Stimulated activated CD8-positive, alpha-beta memory T cell treated with anti-CD3 and anti-CD28 coated beads, Interleukin-15, amount 100 ng/mL, for 48 hours (primary cell): ENCODE data around the gene GSPT1.
"Not testable (repeated sequence)": the region's sequence is repeated elsewhere in the genome, so short reads cannot be mapped to it uniquely, and the experiment has no call there.

Source experiments
- DNase-seq, 2 donors: peaks; one replicate each; pipeline ENCODE4 v3.0.0-alpha.2; 2020; ENCODE audit warnings: low read depth in 2 of 2

Gene GSPT1

DNA sequence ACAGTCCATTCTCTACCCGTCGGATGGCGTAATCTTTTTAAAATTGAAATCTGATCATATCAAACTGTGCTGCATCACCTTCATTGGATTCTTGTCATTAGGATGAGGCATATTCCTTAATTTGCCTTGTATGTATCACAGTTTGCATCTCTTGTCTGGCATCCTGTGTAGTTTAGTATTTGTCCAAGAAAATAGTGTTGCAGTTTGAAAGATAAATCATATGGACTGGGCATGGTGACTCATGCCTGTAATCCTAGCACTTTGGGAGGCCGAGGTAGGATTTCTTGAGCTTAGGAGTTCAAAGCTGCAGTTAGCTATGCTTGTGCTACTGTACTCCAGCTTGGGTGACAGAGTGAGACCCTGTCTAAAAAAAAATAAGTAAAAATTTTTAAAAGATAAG lies 58.6 kb downstream of the GSPT1 start:
- DNase-seq: no peak

DNA sequence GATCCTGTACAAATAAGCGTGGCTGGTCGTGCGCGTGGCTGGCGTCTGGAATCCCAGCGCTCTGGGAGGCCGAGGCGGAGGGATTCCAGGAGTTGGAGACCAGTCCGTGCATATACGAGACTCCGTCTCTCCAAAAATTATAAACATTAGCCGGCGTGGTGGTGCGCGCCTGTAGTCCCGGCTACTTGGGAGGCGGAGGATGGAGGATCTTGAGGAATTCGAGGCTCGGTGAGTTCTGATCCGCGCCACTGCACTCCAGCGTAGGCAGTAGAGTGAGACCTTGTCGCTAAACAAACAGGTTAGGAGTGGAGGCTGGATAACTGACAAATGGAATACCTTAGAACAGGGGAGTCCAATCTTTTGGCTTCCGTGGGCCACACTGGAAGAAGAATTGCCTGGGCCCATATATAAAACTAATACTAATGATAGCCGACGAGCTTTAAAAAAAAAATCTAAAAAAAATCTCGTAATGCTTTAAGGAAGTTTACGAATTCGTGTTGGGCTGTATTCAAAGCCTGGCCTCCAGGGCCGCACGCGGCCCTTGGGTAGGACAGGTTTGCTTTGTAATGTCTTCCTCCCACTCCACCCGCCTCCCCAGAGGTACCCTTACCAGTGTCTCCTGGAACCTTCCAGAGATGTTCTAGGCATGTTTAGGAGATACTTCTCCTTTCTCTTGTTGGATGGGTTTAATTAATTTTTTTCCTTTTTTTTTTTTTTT lies 63.5 kb downstream of the GSPT1 start:
- DNase-seq: no peak

DNA sequence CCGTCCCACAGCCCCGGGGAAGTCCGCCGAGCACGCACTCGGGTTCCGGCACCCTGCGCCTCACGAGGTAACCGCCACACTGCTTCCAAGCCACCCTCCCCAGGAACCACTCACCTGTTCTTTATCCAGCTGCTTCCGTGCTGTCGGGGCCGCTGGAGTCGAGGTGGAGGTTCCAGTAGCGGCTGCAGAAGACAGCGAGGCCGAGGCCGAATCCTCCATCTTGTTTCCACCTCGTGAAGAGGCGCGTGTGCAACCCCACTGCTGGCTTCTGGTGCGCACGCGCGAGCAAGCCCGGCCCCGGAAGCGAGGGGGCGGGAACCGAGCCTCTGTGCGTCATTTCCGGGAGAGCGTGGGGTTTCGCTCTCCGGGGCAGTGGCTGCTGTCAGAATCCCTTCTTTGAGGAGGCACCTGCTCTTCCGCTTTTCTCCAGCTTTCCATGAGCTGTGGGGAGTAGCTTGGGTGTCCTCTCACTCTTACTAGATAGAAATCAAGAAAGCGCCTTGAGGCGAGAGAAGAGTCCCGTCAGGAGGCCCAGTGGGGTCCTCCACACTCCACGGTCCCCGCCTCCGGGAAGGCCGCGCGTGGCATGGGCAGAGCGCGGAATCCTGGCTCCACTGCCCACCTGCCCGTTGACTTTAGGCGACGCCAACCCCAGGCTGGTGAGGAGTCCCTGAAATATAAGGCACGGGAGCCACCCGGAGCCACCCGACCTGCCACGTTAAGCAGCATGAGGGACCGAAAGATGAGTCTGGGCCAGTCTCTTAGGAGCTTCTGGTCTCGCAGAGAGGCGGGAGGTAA lies 64.3 kb downstream of the GSPT1 start, which contains the start of gene RSL1D1:
Gene RSL1D1, minus strand, starts transcription at position 249 of the 798 bp plus-strand sequence. Its CDS starts 30 bp downstream, at position 219.
- peak; percentile 86 to 90 for DNase-seq

DNA sequence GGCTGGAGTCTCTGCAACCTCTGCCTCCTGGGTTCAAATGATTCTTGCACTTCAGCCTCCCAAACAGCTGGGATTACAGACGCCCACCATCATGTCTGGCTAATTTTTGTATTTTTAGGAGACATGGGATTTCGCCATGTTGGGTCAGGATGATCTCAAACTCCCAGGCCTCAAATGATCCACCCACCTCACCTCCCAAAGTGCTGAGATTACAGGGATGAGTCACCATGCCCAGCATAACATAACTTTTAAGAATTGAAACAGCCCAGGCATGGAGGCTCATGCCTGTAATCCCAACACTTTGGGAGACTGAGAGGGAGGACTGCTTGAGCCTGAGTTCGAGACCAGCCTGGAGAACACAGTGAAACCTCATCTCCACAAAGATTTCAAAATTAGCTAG lies 66.9 kb downstream of the GSPT1 start:
- DNase-seq: no peak

DNA sequence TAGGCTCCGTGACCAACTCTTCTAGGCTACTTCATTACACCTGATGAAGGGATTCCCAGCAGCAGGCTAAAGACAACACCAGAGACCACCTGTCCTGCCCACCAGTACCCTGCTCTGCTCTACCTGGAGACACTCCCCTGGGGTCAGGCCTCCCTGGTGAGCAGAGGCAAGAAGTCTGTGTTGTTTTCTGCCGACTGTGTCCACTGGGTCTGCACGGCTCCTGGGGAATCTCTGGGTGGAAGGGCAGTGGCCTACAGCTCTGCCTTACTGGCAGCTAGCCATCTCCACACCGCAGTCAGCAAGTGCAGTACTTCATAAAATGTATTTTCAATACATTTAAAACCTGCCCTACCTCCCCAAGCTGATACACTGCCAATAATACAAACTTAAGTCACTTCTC lies 71.3 kb downstream of the GSPT1 start:
- DNase-seq: no peak

DNA sequence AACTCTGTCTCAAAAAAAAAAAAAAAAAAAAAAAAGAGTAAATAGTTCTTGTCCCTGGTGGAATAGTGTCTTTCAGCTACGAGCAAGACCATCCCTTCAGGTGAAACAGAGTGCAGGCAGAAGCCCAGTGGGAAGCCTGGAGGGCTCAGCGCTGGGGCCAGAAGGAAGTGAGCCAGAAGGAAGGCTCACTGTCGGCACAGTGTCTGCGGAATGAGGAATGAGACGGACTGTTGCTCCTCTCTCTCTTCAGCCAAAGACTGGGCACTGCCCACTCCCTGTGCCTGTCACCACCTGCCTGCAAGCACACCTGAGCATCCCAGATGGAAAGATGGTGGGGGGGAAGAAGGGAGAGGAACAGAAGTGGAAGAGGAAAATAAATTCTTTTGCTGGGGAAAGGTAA lies 71.9 kb downstream of the GSPT1 start:
- DNase-seq: no peak

DNA sequence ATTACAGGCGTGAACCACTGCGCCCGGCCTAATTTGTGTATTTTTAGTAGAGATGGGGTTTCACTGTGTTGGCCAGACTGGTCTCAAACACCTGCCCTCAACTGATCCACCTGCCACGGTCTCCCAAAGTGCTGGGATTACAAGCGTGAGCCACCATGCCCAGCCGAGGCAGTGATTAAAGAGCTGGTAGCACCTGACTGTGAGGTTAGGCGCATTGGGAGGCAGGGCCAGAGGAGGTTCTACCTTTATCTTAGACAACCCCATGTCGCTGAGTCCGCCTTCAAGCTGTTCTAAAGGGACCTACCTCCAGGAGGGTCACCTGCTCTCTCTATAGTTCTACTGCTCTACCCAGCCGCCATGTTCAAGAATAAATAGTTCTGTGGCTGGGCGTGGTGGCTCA lies 72.5 kb downstream of the GSPT1 start:
- DNase-seq: no peak

DNA sequence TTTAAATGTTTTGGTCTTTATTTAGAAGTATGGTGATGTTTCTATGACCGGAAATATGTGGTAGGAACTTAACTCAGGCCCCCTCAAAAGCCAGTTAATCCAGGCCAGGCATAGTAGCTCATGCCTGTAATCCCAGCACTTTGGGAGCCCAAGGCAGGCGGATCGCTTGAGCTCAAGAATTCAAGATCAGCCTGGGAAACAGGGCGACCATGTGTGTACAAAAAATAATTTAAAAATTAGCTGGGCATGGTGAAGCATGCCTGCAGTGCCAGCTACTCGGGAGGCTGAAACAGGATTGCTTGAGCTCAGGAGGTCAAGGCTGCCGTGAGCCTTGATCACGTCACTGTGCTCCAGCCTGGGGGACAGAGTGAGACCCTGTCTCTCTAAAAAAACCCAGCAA lies 74.7 kb downstream of the GSPT1 start:
- DNase-seq: no peak

DNA sequence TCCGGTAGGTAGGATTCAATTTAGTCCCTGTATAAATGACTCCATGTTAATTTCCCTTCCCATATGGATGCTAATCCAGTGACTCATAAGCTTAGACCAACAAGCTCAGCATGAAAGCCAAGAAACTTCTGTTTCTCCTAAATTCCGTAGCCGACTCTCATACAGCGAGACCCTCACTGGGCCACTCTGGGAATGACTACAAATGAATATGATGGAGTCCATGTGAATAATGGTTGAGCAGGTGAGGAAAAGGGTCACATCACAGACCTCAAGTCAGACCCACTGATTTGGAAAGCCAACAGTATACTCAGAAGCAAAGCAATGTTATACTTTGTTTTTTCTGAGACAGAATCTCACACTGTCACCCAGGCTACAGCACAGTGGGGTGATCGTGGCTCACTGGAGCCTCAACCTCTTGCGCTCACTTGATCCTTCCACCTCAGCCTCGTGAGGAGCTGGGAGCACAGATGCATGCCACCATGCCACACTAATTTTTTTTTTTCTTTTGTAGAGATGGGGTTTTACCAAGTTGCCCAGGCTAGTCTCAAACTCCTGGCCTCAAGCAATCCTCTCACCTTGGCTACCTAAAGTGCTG lies 79.0 kb downstream of the GSPT1 start:
- no peak for DNase-seq

DNA sequence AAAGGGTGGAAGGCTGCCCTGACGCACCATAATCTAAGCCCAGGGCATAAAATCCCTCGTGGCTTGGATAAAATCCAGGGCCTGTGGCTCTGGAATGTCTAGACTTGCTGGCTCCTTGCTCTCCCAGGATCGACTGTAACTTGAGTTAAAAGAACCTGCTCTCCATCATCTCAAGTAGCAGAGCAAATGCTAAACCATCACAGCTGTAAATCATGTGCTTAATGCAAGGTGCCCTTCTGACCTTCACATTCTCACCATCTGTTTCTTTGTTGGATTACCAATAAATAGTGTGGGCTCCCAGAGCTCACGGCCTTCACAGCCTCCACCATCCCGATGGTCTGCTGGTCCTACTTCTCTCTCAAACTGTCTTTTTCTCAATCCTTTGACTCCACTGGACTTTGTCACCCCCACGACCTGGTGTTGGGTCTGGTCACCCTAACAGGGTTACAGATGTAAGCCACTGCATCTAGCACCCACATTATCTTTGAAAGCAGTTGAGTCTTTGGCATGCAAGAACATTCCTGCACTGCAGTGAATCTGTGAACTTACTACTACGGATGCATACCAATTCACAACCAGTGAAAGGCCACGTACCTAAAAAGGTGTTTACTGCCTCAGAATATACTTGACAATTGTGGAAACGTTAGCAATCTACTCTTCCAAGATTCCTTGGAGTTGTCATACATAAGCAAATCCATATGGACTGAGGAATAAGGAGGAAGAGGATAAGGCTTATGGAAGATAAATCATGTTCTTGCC lies 79.7 kb downstream of the GSPT1 start:
- no peak for DNase-seq

DNA sequence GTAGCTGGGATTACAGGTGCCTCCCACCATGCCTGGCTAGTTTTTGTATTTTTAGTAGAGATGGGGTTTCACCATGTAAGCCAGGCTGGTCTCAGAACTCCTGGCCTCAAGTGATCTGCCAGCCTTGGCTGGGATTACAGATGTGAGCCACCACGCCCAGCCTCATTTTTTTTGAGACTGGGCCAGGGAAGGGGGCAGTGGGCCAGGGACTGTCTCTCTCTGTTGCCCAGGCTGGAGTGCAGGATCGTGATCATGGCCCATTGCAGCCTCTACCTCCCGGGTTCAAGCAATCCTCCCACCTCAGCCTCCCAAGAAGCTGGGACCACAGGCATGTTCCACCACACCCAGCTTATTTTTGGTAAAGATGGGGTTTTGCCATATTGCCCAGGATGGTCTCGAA lies 80.4 kb downstream of the GSPT1 start:
- DNase-seq: no peak

DNA sequence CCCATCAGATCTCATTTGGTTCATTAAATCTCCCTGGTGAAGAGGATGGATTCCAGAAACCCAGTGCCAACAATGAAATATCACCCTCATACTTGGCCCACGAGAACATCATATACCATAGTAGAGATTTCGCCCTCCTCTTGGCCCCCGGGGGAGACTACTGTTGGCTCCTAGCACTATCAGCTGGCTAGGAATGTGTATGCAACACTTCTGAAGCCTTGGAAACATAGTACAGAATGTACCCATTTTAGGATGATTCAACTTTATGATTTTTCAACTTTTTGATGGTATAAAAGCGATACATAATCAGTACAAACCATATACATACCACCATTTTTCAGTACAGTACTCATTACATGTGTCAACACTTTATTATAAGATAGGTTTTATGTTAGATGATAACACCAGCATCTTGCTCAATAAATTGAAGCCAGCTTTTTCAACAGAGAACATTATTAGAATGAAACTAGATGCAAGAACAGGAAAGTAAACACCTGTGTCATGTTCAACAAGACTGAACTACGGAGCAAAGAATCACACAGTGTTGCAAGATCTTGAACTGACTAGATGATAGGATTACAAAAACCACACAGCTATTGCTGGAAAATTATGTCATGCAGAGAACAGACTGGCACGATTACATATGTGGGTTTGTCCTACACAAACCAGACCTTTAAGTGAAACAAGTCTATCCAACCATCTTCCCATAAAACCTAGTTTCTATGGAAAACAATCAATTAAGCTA lies 81.6 kb downstream of the GSPT1 start:
- DNase-seq: no peak

DNA sequence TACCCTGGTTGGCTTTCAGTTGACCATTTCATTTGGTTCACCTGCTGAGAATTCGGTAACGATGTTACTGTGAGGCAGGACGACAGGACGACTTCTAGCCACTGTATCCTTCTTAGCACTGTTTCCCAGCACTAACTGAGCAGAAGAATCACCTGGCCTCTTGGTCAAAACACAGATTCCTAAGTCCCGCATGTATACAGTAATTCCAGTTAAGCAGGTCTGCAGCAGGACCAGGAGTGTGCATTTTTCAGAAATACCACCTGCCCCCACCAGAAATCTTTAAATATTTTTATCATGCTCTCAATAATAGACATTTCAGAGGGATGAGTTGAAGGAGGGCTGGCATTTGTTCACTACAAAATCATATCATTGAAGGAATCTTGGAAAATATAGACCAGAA lies 87.1 kb downstream of the GSPT1 start:
- no peak for DNase-seq

DNA sequence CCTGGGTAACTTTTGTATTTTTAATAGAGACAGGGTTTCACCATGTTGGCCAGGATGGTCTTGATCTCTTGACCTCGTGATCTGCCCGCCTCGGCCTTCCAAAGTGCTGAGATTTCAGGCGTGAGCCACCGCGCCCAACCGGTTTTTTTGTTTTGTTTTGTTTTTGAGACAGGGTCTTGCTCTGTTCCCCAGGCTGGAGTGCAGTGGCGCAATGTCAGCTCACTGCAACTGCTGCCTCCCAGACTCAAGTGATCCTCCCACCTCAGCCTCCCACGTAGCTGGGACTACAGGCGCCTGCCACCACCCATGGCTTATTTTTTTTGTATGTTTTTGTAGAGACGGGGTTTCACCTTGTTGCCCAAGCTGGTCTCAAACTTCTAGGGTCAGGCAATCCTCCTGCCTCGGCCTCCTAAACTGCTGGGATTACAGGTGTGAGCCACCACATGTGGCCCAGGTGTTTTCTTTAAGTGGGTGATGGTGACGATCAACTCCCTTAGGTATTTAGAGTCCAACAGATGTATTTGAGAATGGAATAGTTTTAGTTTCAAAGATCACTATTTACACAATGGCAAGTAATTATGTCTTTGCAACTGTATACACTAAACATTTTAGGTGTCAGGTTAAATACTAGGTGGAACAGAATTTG lies 90.1 kb downstream of the GSPT1 start:
- DNase-seq: not testable (repeated sequence)

DNA sequence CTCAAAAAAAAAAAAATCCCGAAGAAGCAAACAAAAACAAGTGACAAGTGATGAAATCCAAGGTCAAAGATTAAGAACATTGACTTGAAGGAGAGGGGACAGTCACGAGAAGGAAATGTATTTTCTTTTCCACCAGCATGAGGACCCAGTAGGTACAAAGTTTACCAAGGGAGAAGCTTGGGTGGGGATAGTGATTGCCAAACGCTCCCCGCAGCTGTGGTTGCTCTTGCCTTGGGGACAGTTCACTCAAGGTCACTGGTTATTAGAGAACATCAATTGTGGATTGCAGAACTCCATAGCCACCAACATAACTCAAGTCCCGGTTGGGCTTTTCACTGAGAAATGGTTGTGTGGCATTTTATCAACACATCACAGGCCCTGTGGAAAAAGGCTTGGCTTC lies 91.4 kb downstream of the GSPT1 start:
- no peak for DNase-seq

DNA sequence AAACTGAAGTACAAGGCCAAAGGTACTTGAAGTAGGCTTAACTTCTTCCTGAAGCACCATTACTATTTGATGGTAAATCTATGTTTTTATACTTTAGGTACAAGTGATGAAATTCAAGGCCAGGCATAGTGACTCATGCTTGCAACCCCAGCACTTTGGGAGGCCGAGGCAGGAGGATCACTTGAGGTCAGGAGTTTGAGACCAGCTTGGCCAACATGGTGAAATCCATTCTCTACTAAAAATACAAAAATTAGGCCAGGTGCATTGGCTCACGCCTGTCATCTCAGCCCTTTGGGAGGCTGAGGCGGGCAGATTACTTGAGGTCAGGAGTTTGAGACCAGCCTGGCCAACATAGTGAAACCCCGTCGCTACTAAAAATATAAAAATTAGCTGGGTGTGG lies 92.1 kb downstream of the GSPT1 start:
- not testable (repeated sequence) for DNase-seq

DNA sequence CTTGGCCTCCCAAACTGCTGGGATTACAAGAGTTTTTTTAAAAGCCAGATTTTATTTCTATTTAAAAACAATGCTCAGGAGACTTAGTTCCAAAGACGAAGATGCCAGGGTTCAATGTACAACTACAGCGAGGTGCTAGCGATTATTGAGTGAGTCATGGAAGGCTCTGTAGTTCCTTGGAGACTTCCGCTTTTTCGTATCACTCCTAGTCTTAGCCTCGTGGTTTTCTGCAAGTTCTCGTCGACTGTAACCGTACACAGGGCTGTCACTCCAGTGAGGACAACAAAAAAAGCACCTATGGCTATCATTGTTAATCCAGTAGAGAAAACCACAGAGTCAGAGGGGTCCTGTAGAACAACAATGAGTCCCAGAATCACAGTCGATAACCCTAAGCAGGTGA lies 96.0 kb downstream of the GSPT1 start:
- no peak for DNase-seq

DNA sequence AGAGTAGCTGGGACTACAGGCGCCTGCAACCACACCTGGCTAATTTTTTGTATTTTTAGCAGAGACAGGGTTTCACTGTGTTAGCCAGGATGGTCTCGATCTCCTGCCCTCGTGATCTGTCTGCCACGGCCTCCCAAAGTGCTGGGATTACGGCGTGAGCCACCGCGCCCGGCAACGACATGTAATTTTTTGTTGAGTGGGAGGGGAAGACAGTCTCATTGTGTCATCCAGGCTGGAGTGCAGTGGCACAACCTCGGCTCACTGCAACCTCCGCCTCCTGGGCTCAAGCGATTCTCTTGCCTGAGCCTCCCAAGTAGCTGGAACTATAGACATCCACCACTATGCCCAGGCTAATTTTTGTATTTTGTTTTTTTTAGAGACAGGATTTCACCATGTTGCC lies 96.8 kb downstream of the GSPT1 start:
- DNase-seq: not testable (repeated sequence)
